NT2/D1 (cell line): ENCODE data around the gene ADAM29.

Experiments
- YY1 ChIP-seq: IDR thresholded peaks from 2 replicates; pipeline ENCODE4 v1.6.1; 2011; ENCODE audit not compliant: insufficient read length, insufficient read depth
- ZNF274 ChIP-seq: IDR thresholded peaks from 2 replicates; pipeline ENCODE4 v1.6.1; 2011; ENCODE audit warnings: mild to moderate bottlenecking, low read depth, low read length

DNA sequence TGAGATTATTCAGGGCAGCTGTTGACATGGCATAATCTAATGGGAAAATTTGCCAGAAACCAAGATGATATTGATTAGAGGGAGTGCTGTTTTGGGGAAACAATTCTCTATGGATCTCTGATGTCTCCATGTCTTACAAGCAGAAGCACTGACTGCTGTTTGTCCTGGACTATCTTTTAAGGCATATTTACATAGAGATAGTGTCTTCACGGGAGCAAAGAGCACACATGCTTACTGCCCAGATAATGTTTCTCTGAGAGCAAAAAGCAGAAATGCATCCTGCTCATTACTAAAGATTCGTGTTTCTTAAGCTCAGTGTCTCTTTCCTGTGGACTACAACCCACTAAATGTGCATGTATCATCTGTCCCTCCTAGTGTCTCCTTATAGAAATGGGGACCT, 47.8 kb upstream of the ADAM29 start:
- TF ChIP-seq ZNF274 (no peak), YY1 (no peak)
